Measurements from ENCODE around the gene HAPLN2. TPM values are rescaled to one million over a fixed set of nuclear protein-coding genes. Genes with fewer than 3 reads are reported as not detected.

Gene HAPLN2
- total RNA-seq, result not detected
- 4.0 TPM for polyA plus RNA-seq

DNA sequence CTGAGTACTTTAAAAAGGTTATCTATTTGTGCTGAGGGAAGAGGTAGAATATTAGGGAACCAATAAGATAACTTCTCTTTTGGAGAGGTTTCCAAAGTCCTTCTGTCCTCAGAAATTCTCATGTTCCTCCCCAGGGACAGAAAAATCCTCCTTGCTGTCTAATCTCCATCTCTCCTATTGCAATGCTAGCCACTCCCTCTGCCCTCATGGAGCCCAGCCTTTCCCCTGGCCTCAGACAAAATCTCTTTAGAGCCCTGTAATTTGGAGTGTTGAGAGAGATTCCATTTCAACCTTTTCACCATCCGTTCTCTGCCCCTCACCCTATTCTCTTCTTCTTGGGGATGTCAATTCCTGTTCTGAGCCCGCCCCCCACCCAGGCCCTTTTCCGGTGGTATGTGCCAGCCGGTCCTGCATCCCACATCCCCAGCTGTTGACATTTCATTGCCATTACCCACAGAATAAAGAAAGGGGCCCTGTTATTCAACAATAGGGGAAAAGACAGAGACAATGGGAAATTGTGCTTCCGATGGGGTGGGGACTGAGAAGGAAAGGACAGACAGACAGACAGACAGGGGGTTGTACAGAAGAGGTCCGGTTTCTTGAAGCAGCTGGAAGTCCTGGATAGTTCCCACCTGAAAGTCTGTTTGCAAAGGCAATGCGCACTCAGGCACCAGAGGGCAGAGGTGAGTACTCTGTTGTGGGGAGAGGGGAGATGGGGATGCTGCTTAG lies at the start of gene HAPLN2:
Gene HAPLN2, plus strand, starts transcription at position 563 of the 729 bp plus-strand sequence. CDS start 4,076 bp downstream, outside the sequence.
- WGBS, result 19% methylated on average over 7 of the region's 7 CpGs
- DNase-seq (ENCODE audit: extremely low spot score), result no peak
- Histone ChIP-seq H3K4me1 (ENCODE audit: insufficient read depth) (no peaks in the 10 kb centered on the region), H3K27ac (ENCODE audit: low read depth) (no peak within 1 kb of the TSS), H3K4me3 (ENCODE audit: low read depth, low read length) (no peak within 1 kb of the TSS), H3K36me3 (ENCODE audit: insufficient read depth) (no peaks in the 10 kb centered on the region)

DNA sequence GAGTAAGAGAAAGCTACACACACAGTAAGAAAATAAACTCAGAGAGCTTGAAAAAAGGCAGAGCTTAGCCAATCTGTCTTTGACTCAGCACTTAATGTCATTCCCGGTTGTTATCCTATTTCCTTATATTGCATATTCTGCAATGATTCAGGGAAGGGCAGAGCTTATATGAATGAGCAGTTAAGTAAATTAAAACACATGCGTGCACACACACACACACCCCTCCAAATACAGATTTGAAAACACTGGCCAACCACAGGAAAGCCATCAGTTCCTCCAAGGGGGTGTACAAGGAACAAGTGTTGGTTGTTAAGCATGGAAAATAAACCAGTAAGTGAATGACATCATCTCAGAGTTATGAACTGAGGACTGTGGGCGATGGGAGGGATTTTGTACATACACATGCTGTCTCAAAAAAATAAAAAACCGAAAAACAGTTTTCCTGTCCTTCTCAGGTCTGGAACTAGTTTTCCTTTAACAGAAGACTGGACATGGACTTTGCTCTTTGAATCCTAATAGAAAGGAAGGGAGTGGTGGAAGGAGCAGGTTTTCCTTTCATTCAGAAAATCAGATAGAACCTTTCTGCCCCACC lies 47.9 kb upstream of the HAPLN2 start:
- no peak overlapping the region for H3K4me3 ChIP-seq (ENCODE audit: low read depth, low read length)
- no peak for DNase-seq (ENCODE audit: extremely low spot score)
- 13% methylated on average over 4 of the region's 4 CpGs for WGBS
- H3K27ac ChIP-seq (ENCODE audit: low read depth), result no peak overlapping the region
- no peaks in the 10 kb centered on the region for H3K36me3 ChIP-seq (ENCODE audit: insufficient read depth)
- no peaks in the 10 kb centered on the region for H3K4me1 ChIP-seq (ENCODE audit: insufficient read depth)

DNA sequence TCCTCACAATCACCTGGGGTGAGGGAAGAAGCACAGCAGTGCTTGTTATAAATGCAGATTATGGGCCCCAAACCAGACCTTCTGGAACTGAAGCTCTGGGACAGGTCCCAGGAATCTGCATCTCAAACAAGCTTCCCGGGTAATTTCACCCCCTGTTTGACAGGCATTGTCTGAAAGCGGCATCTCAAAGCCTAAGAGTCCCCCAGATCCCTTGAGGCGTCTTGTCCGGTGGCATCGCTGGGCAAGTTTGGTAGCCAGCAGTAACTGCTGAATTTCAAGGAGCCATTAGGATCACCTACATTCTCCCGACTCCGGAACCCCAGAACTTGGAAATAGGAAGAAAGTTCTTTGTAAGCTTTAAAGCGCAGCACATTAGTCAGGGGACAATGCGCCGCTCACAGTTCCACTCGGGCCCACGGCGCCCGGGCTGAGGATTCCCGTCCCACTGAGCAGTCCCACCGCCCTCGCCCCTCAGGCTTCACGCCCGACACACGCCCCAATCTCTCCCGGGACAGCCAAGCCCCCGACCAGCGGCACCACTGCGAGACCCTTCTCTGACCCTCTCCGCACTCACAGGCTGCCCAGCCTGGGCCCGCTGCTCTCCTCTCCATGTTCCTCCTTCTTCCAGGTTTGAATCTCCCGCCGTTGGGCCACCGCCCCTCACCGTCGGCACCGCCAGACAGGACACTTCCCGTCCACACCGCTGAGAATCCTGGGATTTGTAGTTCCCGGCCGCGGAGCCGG lies 47.1 kb upstream of the HAPLN2 start, which contains the start of gene IQGAP3:
Gene IQGAP3, minus strand, starts transcription at position 647 of the 744 bp plus-strand sequence. Its CDS starts 36 bp downstream, at position 611.
- WGBS, result 1% methylated on average over 38 of the region's 38 CpGs
- peak; percentile 42 for DNase-seq (ENCODE audit: extremely low spot score)
- H3K4me3 ChIP-seq (ENCODE audit: low read depth, low read length), result peak within 1 kb of the TSS; percentile 23

DNA sequence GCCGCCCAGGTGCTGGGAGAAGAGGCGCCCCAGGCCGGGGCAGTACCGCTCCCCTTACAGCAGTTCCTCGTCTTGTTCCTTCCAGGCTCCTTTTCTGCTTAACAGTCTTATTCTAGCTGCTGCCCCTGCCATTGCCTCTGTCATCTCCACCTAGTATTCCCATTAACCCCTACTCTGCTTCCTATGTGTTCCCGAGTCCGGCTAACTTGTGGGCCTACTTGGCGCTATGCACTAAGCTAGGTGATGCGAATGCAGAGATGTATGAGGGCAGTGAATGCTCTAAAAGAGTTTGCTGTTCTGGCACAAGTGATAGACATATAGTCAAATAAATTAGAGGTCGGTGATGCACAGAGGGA lies 46.6 kb upstream of the HAPLN2 start:
- Histone ChIP-seq H3K4me1 (ENCODE audit: insufficient read depth) (no peaks in the 10 kb centered on the region), H3K27ac (ENCODE audit: low read depth) (no peak overlapping the region), H3K4me3 (ENCODE audit: low read depth, low read length) (no peak overlapping the region), H3K36me3 (ENCODE audit: insufficient read depth) (no peaks in the 10 kb centered on the region)
- 28% methylated on average over 10 of the region's 10 CpGs for WGBS
- no peak for DNase-seq (ENCODE audit: extremely low spot score)

More for the DNA sequence above, 47.1 kb upstream of the HAPLN2 start, which contains the start of gene IQGAP3:
- Histone ChIP-seq H3K36me3 (ENCODE audit: insufficient read depth) (no peaks in the 10 kb centered on the region), H3K27ac (ENCODE audit: low read depth) (no peak within 1 kb of the TSS), H3K4me1 (ENCODE audit: insufficient read depth) (no peaks in the 10 kb centered on the region)

DNA sequence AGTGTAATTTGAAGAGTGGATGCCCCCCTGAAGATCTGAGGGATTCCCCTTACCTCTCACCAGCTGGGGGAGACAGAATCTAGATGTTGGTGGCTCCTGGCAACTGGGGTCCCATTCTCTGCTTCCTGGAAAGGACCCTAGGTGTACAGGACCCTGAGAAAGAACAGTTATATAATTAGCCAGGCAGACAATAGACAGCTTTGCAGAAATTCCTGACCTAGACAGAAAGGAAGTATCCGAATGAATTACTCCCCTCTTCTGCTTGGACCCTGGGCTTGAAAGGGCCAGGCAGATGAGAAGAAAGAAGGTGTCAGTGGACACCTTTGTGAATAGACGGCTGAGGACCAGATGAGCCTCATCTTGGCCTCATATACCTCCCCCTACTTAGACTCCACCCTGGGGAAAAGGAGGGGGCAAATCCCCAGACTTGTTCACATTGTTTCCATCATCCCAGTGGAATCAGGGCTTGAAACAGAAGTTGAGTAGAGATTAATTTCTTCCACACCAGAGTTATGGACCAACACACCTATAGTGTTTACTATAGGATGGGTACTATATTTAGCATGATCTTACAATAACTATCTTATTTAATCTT lies 45.1 kb upstream of the HAPLN2 start:
- H3K4me1 ChIP-seq (ENCODE audit: insufficient read depth), result no peaks in the 10 kb centered on the region
- H3K27ac ChIP-seq (ENCODE audit: low read depth), result no peak overlapping the region
- H3K4me3 ChIP-seq (ENCODE audit: low read depth, low read length), result no peak overlapping the region
- DNase-seq (ENCODE audit: extremely low spot score), result no peak
- no peaks in the 10 kb centered on the region for H3K36me3 ChIP-seq (ENCODE audit: insufficient read depth)
- 42% methylated on average over 2 of the region's 2 CpGs for WGBS

DNA sequence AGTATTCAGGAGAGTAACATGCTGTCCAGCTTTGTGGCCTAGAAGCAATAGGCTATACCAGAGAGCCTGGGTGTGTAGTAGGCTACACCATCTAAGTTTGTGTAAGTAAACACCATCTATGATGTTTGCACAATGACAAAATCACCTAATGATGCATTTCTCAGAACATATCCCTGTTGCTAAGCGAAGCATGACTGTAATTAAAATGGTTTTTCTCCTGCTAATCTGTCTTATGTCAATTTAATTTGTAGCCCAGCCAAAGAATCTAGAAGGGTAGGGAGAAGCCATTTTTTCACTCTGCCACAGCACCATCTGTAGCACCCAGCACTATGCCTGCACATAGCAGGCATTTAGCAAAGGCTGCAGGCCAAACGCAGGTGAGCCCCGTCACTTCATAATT lies 41.7 kb upstream of the HAPLN2 start:
- no peak for DNase-seq (ENCODE audit: extremely low spot score)
- 88% methylated on average over 3 of the region's 3 CpGs for WGBS
- H3K4me1 ChIP-seq (ENCODE audit: insufficient read depth), result no peaks in the 10 kb centered on the region
- no peak overlapping the region for H3K4me3 ChIP-seq (ENCODE audit: low read depth, low read length)
- H3K36me3 ChIP-seq (ENCODE audit: insufficient read depth), result no peaks in the 10 kb centered on the region
- no peak overlapping the region for H3K27ac ChIP-seq (ENCODE audit: low read depth)

DNA sequence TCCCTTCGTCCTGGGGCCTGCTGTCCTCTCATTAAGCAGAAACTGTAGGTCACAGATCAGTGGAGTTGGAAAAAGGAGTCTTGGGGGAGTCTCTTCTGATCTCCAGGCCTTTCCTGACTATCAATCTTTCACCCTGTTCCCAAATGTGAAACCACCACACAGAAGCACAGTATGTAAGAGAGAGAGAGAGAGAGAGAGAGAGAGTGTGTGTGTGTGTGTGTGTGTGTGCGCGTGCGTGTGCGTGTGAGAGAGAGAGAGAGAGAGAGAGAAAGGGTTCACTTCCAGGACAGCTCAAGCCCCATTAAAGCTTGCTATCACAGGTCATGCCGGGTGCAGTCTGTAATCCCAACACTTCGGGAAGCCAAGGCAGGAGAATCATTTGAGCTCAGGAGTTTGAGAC lies 41.2 kb upstream of the HAPLN2 start:
- Histone ChIP-seq H3K27ac (ENCODE audit: low read depth) (no peak overlapping the region), H3K36me3 (ENCODE audit: insufficient read depth) (no peaks in the 10 kb centered on the region), H3K4me3 (ENCODE audit: low read depth, low read length) (no peak overlapping the region), H3K4me1 (ENCODE audit: insufficient read depth) (no peaks in the 10 kb centered on the region)
- DNase-seq (ENCODE audit: extremely low spot score), result no peak
- WGBS, result 25% methylated on average over 7 of the region's 7 CpGs

DNA sequence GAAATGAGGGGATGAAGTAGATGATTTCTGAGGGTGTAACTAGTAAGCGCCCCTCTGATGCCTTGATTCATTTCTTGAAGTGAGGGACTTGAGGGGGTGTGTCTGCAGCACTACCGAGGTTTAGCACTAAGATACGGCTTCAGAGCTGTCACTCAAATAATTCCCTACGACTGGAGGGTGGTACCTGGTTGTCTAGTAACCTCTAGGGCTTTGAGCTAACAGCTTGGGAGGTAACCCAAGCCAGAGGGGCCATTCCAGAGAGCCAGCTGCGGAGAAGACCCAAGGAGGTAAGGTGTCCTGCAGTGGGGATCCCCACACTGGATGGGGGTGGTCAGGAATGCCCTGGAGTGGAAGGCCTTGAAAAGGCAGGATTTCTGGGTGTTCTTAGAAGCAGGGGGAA lies 39.7 kb upstream of the HAPLN2 start, which contains the start of gene TTC24:
Gene TTC24, plus strand, starts transcription at position 252 of the 400 bp plus-strand sequence. CDS start 1,642 bp downstream, outside the sequence.
- H3K36me3 ChIP-seq (ENCODE audit: insufficient read depth), result no peaks in the 10 kb centered on the region
- no peak within 1 kb of the TSS for H3K4me3 ChIP-seq (ENCODE audit: low read depth, low read length)
- H3K4me1 ChIP-seq (ENCODE audit: insufficient read depth), result no peaks in the 10 kb centered on the region
- 67% methylated on average over 5 of the region's 5 CpGs for WGBS
- no peak within 1 kb of the TSS for H3K27ac ChIP-seq (ENCODE audit: low read depth)
- no peak for DNase-seq (ENCODE audit: extremely low spot score)

DNA sequence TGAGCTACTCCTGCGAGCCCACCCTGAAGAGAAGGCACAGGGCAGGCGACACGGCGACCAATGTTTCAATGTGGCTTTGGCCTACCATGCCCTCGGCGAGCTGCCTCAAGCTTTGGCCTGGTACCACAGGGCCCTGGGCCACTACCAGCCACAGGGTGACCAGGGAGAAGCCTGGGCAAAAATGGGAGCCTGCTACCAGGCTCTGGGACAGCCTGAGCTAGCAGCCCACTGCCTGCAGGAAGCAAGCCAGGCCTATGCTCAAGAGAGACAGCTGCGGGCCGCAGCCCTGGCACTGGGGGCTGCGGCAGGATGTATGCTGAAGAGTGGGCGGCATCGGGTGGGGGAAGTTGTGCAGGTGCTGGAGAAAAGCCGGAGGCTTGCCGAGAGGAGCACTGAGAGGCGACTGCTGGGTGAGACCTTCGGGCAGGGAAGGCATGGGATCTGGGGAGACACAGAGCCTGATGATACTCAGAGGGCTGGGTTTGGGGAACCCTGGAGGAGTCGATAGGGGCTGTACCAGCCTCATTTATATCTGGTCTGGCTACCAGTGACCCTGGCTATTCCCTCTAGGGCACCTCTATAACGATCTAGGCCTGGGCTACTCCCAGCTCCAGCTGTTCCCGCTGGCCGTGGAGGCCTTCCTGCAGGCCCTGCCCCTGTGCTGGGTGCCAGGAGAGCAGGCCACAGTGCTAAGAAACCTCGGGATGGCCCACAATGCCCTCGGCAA lies 37.4 kb upstream of the HAPLN2 start:
- H3K36me3 ChIP-seq (ENCODE audit: insufficient read depth), result no peaks in the 10 kb centered on the region
- 80% methylated on average over 21 of the region's 21 CpGs for WGBS
- no peak overlapping the region for H3K4me3 ChIP-seq (ENCODE audit: low read depth, low read length)
- DNase-seq (ENCODE audit: extremely low spot score), result no peak
- no peak overlapping the region for H3K27ac ChIP-seq (ENCODE audit: low read depth)
- no peaks in the 10 kb centered on the region for H3K4me1 ChIP-seq (ENCODE audit: insufficient read depth)

DNA sequence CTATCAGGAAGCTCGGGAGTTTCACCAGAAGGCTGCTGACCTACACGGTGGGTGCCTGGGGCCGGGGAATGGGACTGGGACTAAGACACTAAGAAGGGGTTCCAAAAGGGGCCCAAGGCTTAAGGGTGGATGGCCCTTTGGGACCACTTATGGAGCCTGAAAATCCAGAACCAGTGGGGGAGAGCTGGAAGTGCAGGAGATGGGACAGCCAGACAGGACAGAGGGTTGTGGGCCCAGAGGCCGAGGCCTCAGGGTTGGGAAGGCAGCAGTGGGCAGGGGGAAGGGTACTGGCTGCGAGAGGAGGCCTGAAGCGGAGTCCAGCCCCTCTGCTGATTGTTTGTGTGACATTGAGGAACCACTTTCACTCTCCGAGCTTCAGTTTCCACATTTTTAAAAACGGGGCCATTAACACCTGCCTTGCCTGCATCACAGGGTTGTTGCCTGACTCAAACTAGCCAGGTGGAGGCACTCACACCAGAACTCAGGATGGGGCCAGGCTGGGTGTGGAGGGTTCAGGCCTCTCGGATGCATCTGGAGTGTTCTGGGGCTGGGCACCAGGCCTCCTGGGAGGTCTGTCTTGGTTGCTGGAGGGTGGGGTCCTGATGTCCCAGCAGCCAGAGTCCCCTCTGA lies 36.7 kb upstream of the HAPLN2 start:
- Histone ChIP-seq H3K27ac (ENCODE audit: low read depth) (no peak overlapping the region), H3K36me3 (ENCODE audit: insufficient read depth) (no peaks in the 10 kb centered on the region), H3K4me3 (ENCODE audit: low read depth, low read length) (no peak overlapping the region), H3K4me1 (ENCODE audit: insufficient read depth) (no peaks in the 10 kb centered on the region)
- WGBS, result 74% methylated on average over 9 of the region's 9 CpGs
- DNase-seq (ENCODE audit: extremely low spot score), result no peak

DNA sequence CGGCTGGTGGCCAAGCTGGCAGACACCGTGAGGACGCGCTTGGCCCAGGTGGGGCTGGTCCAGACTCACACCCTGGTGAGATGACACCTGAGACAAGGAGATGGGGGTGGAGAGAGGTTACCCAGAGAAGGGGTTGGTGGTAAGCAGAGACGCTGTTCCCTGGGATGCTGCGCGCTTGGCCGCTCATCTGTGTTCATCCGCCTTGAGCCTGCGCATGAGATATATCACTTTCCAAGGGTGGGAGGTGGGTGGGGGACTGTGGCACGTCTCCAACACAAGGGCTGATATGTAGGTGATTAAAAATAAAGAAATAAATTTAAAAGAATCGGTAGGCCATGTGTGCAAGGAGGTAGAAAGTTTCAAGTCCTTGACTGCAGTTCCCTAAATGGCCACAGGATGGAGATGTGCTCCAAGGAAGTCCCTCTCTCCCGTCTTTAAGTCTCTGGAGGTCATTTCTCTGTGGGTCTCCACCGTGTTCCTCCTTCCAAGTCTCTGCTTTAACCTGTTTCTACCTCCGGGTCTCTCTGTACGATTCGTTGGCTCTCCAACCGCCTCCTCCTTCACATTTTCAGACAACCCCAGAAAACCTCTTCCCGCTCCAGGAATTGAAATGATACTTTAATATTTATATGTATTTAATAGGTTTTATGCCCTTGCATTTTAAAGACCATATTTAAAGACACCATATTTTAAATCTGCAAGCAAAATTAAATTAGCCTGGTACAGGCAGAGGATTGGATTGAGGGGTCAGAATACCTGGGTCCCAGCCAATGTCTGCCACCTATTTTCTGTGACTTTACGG lies 35.2 kb upstream of the HAPLN2 start:
- H3K4me3 ChIP-seq (ENCODE audit: low read depth, low read length), result no peak overlapping the region
- WGBS, result 48% methylated on average over 20 of the region's 20 CpGs
- DNase-seq (ENCODE audit: extremely low spot score), result peak; percentile 45
- H3K27ac ChIP-seq (ENCODE audit: low read depth), result no peak overlapping the region
- H3K4me1 ChIP-seq (ENCODE audit: insufficient read depth), result no peaks in the 10 kb centered on the region
- H3K36me3 ChIP-seq (ENCODE audit: insufficient read depth), result no peaks in the 10 kb centered on the region

DNA sequence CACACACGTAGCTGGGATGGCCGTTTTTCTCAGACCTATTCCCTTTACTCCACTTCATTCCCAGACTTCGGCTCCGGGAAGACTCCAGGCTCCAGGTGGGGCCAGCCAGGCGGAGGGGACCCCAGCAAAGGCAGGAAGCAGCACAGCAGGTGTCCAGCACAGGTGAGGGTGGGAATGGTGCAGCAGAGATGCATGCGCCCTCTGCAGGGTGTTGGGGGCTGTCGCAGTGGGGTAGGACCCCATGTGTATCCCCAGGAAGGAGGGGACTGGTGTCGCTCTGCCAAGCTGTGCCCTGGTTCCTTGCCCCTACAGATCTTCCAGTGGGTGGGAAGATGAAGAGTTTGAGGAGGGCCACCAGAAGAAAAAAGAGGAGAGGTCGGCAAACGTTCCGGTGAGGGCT lies 34.4 kb upstream of the HAPLN2 start:
- Histone ChIP-seq H3K4me1 (ENCODE audit: insufficient read depth) (no peaks in the 10 kb centered on the region), H3K36me3 (ENCODE audit: insufficient read depth) (no peaks in the 10 kb centered on the region), H3K27ac (ENCODE audit: low read depth) (no peak overlapping the region), H3K4me3 (ENCODE audit: low read depth, low read length) (no peak overlapping the region)
- no peak for DNase-seq (ENCODE audit: extremely low spot score)
- WGBS, result 41% methylated on average over 11 of the region's 11 CpGs

Measured in urinary bladder (tissue), 4 donors.